ENCODE data around the gene ALPP.
"Not testable (repeated sequence)": the region's sequence is repeated elsewhere in the genome, so short reads cannot be mapped to it uniquely, and the experiment has no call there.

ALPP gene

GRCh38 chr2:232382331-232383225 lies 4.0 kb downstream of the ALPP start:
- DNase-seq = no peak

GRCh38 chr2:232384466-232384865 lies 5.9 kb downstream of the ALPP start:
- no peak for DNase-seq

- not testable (repeated sequence) for DNase-seq
Measured at GRCh38 chr2:232385058-232385457, 6.5 kb downstream of the ALPP start.

GRCh38 chr2:232385660-232386489 lies 7.3 kb downstream of the ALPP start:
- DNase-seq = peak; percentile 78

GRCh38 chr2:232386490-232386739 lies 7.9 kb downstream of the ALPP start:
- no peak for DNase-seq

GRCh38 chr2:232386740-232387450 lies 8.3 kb downstream of the ALPP start:
- no peak for DNase-seq

- no peak for DNase-seq
Measured at GRCh38 chr2:232387451-232388171, 9.1 kb downstream of the ALPP start.

GRCh38 chr2:232388324-232388891 lies 9.9 kb downstream of the ALPP start:
- no peak for DNase-seq

GRCh38 chr2:232389327-232389726 lies 10.8 kb downstream of the ALPP start:
- DNase-seq = peak; percentile 55

GRCh38 chr2:232390661-232391060 lies 12.1 kb downstream of the ALPP start:
- DNase-seq = no peak

GRCh38 chr2:232393556-232393955 lies 15.0 kb downstream of the ALPP start:
- DNase-seq = no peak

- DNase-seq = not testable (repeated sequence)
Measured at GRCh38 chr2:232394431-232394830, 15.9 kb downstream of the ALPP start.

GRCh38 chr2:232395586-232395985 lies 17.0 kb downstream of the ALPP start:
- no peak for DNase-seq

GRCh38 chr2:232396683-232397082 lies 18.1 kb downstream of the ALPP start:
- DNase-seq = no peak

GRCh38 chr2:232398293-232399034 lies 19.9 kb downstream of the ALPP start:
- no peak for DNase-seq

GRCh38 chr2:232400256-232401015 lies 21.9 kb downstream of the ALPP start:
- DNase-seq = no peak

- DNase-seq = no peak
Measured at GRCh38 chr2:232402518-232402917, 24.0 kb downstream of the ALPP start.

GRCh38 chr2:232405943-232406510 lies 27.5 kb downstream of the ALPP start:
- no peak for DNase-seq

GRCh38 chr2:232406556-232407310 lies 28.2 kb downstream of the ALPP start, which contains the start of gene ALPG:
TSS of gene ALPG (plus strand) at chr2:232406844. CDS start at chr2:232406895, 51 bp downstream.
- no peak for DNase-seq

Measured in fibroblast of skin of abdomen (primary cell).